Osteocyte (in vitro differentiated cells): ENCODE results near the gene MACO1. TPM values are rescaled to one million over a fixed set of nuclear protein-coding genes. Genes with fewer than 3 reads are reported as not detected.

Experiments
- DNase-seq: peaks from one replicate; pipeline ENCODE4 v3.0.0; 2021; ENCODE audit warnings: mixed read lengths; ENCODE audit not compliant: unreplicated experiment; ENCODE audit errors: extremely low spot score
- H3K27ac Mint-ChIP-seq: one replicate; pipeline ENCODE4 v1.8.0; 2021; ENCODE audit warnings: mild to moderate bottlenecking, mixed read lengths; ENCODE audit not compliant: unreplicated experiment
- H3K27me3 Mint-ChIP-seq: one replicate; pipeline ENCODE4 v1.8.0; 2021; ENCODE audit warnings: mixed read lengths; ENCODE audit not compliant: unreplicated experiment
- H3K36me3 Mint-ChIP-seq: one replicate; pipeline ENCODE4 v1.8.0; 2021; ENCODE audit warnings: mixed read lengths; ENCODE audit not compliant: unreplicated experiment
- H3K4me1 Mint-ChIP-seq: one replicate; pipeline ENCODE4 v1.8.0; 2021; ENCODE audit warnings: mixed read lengths; ENCODE audit not compliant: unreplicated experiment
- H3K4me3 Mint-ChIP-seq: one replicate; pipeline ENCODE4 v1.8.0; 2021; ENCODE audit warnings: mild to moderate bottlenecking, moderate library complexity, mixed read lengths; ENCODE audit not compliant: unreplicated experiment
- H3K9me3 Mint-ChIP-seq: one replicate; pipeline ENCODE4 v1.8.0; 2021; ENCODE audit warnings: mixed read lengths; ENCODE audit not compliant: unreplicated experiment
- CTCF ChIP-seq: fragments of 200-600 bp; sonication (generic); IDR thresholded peaks from 2 replicates; pipeline ENCODE4 v1.5.0; 2021; ENCODE audit warnings: antibody characterized with exemption, mild to moderate bottlenecking, moderate library complexity
- total RNA-seq: library from RNA; stranded (reverse); gene quantifications from 2 replicates; pipeline ENCODE4 v1.2.1, GENCODE V29; 2021

Gene MACO1
- total RNA-seq, 1 donor from 2014 or later: 30.7 TPM

DNA sequence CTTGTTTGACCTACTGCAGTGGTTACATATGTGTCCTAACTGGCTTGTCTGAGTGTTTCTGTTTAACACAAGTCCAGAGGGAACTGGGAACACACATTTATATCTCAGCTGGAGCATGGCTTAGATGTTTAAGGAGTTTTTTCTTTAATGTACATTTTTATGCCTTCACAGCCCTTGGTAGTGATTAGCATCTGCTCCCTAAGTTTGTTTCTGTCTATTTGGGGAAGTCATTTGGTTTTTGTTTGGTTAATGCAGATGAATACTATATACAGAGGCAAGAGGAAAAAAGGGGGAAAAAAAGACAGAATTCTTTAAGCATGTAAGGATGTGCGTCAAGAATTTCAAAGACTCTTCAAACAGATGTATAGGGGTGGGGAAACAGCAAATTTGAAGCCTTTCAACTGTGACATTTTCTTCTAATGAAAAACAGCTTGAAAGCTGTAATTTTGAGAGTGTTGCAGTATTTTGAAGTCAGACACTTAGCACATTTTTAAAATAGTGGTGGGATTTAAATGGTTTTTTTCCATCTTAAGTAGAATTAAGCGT, 15.4 kb downstream of the MACO1 start:
- peaks cover 12% of the 10 kb centered on the region for H3K36me3 Mint-ChIP-seq
- no peak for DNase-seq
- no peaks in the 10 kb centered on the region for H3K9me3 Mint-ChIP-seq
- H3K27me3 Mint-ChIP-seq: no peaks in the 10 kb centered on the region
- peak overlapping the region; percentile 45 for H3K27ac Mint-ChIP-seq
- no peak overlapping the region for H3K4me3 Mint-ChIP-seq
- peaks cover 35% of the 10 kb centered on the region for H3K4me1 Mint-ChIP-seq
- TF ChIP-seq CTCF: no peak

- Mint-ChIP-seq H3K4me1 (peaks cover 35% of the 10 kb centered on the region), H3K27me3 (no peaks in the 10 kb centered on the region), H3K36me3 (peaks cover 15% of the 10 kb centered on the region), H3K9me3 (no peaks in the 10 kb centered on the region), H3K27ac (no peak overlapping the region), H3K4me3 (no peak overlapping the region)
- no peak for DNase-seq
- TF ChIP-seq CTCF: no peak
These were observed 16.9 kb downstream of the MACO1 start for GRCh38 chr1:25447547-25447946.

- Mint-ChIP-seq H3K36me3 (peaks cover 20% of the 10 kb centered on the region), H3K4me1 (peaks cover 26% of the 10 kb centered on the region), H3K4me3 (no peak overlapping the region), H3K27ac (peak overlapping the region; percentile 72), H3K27me3 (no peaks in the 10 kb centered on the region), H3K9me3 (no peaks in the 10 kb centered on the region)
- DNase-seq: no peak
- TF ChIP-seq CTCF: no peak
These were observed 20.2 kb downstream of the MACO1 start for GRCh38 chr1:25450891-25451290.

GRCh38 chr1:25451908-25452307, 21.2 kb downstream of the MACO1 start:
- Mint-ChIP-seq H3K27me3 (no peaks in the 10 kb centered on the region), H3K9me3 (no peaks in the 10 kb centered on the region), H3K4me3 (no peak overlapping the region), H3K27ac (no peak overlapping the region), H3K36me3 (peaks cover 28% of the 10 kb centered on the region), H3K4me1 (peaks cover 17% of the 10 kb centered on the region)
- no peak for TF ChIP-seq CTCF
- DNase-seq: no peak

DNA sequence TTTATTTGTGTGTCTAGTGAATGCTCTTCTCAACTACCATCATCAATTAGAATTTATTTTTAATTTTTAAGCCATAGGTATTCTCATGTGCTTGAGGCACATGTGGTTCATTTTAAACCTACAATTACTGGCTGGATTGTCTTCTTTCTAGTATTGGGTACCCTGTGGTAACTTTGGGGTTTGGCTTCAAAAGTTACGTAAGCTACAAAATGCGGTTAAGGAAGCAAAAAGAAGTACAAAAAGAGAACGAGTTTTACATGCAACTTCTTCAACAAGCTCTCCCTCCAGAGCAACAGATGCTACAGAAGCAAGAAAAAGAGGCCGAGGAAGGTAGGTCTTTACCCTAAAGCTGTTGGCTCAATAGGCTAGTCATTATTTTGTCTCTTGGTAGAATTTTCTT, 25.8 kb downstream of the MACO1 start:
- Mint-ChIP-seq H3K36me3 (peaks cover 42% of the 10 kb centered on the region), H3K9me3 (no peaks in the 10 kb centered on the region), H3K4me1 (peaks cover 5% of the 10 kb centered on the region), H3K27ac (no peak overlapping the region), H3K27me3 (no peaks in the 10 kb centered on the region), H3K4me3 (no peak overlapping the region)
- DNase-seq: no peak
- TF ChIP-seq CTCF: no peak
